Gastroesophageal sphincter (tissue), 4 donors: ENCODE measurements around the gene TNXB. TPM values are rescaled to one million over a fixed set of nuclear protein-coding genes. Genes with fewer than 3 reads are reported as not detected.
"Not testable (repeated sequence)": the region's sequence is repeated elsewhere in the genome, so short reads cannot be mapped to it uniquely, and the experiment has no call there.

ENCODE experiments used
- ATAC-seq: fragments of 150-250 bp; one replicate; pipeline ENCODE4 v1.9.1; 2016; ENCODE audit warnings: mild to moderate bottlenecking, moderate library complexity
- H3K27ac ChIP-seq, 4 donors: fragments of 200-600 bp; sonication (generic) in 3 of 4; 1 replicate in 3 of 4; 2 replicates in 1 of 4; pipeline ENCODE4 v1.5.1; 2016 to 2019
- H3K27me3 ChIP-seq: fragments of 200-600 bp; sonication (generic); one replicate; pipeline ENCODE4 v1.5.1; 2019
- H3K36me3 ChIP-seq, 2 donors: fragments of 200-600 bp; sonication (generic); one replicate each; pipeline ENCODE4 v1.5.1; 2019; ENCODE audit warnings: control low read depth in 1 of 2
- H3K4me1 ChIP-seq, 3 donors: fragments of 200-600 bp; sonication (generic); 1 replicate in 2 of 3; 2 replicates in 1 of 3; pipeline ENCODE4 v1.5.1; 2016 to 2019; ENCODE audit warnings: control low read depth in 2 of 3
- H3K4me3 ChIP-seq, 2 donors: fragments of 200-600 bp; sonication (generic); one replicate each; pipeline ENCODE4 v1.5.1; 2019; ENCODE audit warnings: mild to moderate bottlenecking in 1 of 2, moderate library complexity in 1 of 2
- H3K9me3 ChIP-seq, 3 donors: fragments of 200-600 bp; sonication (generic); one replicate each; pipeline ENCODE4 v1.5.1; 2017 to 2019; ENCODE audit warnings: control low read depth in 2 of 3
- CTCF ChIP-seq, 4 experiments: fragments of 200-600 bp in 2 of 4; fragments of 450-650 bp in 2 of 4; sonication (generic) in 1 of 4; IDR thresholded peaks; one replicate each; pipeline ENCODE4 v1.5.1; 2017 to 2019; ENCODE audit warnings: antibody characterized with exemption in 4 of 4, mild to moderate bottlenecking in 2 of 4, moderate library complexity in 2 of 4
- EP300 ChIP-seq: sonication (generic); formaldehyde crosslinking; IDR thresholded peaks from one replicate; pipeline ENCODE4 v1.6.1; 2017; ENCODE audit warnings: antibody characterized with exemption, mild to moderate bottlenecking
- POLR2A ChIP-seq, 2 donors: fragments of 450-650 bp; IDR thresholded peaks; one replicate each; pipeline ENCODE4 v1.6.1; 2017; ENCODE audit warnings: antibody characterized with exemption in 2 of 2, mild to moderate bottlenecking in 2 of 2, moderate library complexity in 1 of 2
- POLR2AphosphoS5 ChIP-seq: sonication (generic); formaldehyde crosslinking; IDR thresholded peaks from one replicate; pipeline ENCODE4 v1.6.1; 2017; ENCODE audit warnings: antibody characterized with exemption
- WGBS, 2 donors: methylation state at CpG; one replicate each; pipeline ENCODE4 v1.1.5; 2018; ENCODE audit warnings: low coverage in 1 of 2; 5-methylcytosine and 5-hydroxymethylcytosine counted together
- total RNA-seq, 4 donors: library from RNA; depleted of rRNA; stranded (reverse); fragments of >200 nt; gene quantifications; one replicate each; pipeline ENCODE4 v1.1.0, GENCODE V29; 2016

Gene TNXB
- total RNA-seq, 4 donors from 2014 or later, result 148 to 394 (median 190) TPM

GRCh38 chr6:32102255-32102654 is 6.9 kb downstream of the TNXB start:
- H3K27ac ChIP-seq, result no peak overlapping the region
- peaks cover 0 to 22% (median 18%) of the 10 kb centered on the region in 3 donors for H3K4me1 ChIP-seq
- TF ChIP-seq EP300, result no peak
- TF ChIP-seq POLR2A (IDR thresholded peaks at IDR 0.05), result no peak
- TF ChIP-seq CTCF (IDR thresholded peaks at IDR 0.05), result no peak
- no peak for TF ChIP-seq POLR2AphosphoS5
- peaks cover 4% of the 10 kb centered on the region for H3K27me3 ChIP-seq
- H3K9me3 ChIP-seq, result no peaks in the 10 kb centered on the region
- H3K4me3 ChIP-seq, result no peak overlapping the region
- peaks cover 0 to 7% of the 10 kb centered on the region in 2 donors for H3K36me3 ChIP-seq
- ATAC-seq, result no peak
- 90 to 91% methylated on average over 3 of the region's 3 CpGs for WGBS, 2 donors

GRCh38 chr6:32100251-32100650 is 8.9 kb downstream of the TNXB start:
- H3K27me3 ChIP-seq, result peaks cover 24% of the 10 kb centered on the region
- H3K9me3 ChIP-seq, H3K4me3 ChIP-seq, H3K27ac ChIP-seq, ATAC-seq: not testable (repeated sequence)
- peaks cover 0 to 27% of the 10 kb centered on the region in 2 donors for H3K36me3 ChIP-seq
- 88 to 100% methylated on average over 1 to 4 of the region's 8 CpGs for WGBS, 2 donors
- peaks cover 0 to 22% (median 13%) of the 10 kb centered on the region in 3 donors for H3K4me1 ChIP-seq

- WGBS, 2 donors, result 100% methylated on average over 2 of the region's 3 CpGs; no CpG with 5 or more reads in 1 of the 2 donors
- Histone ChIP-seq H3K9me3 (no peaks in the 10 kb centered on the region), H3K4me3 (no peak overlapping the region), H3K4me1 (peaks cover 0 to 48% (median 21%) of the 10 kb centered on the region in 3 donors), H3K27me3 (peaks cover 26% of the 10 kb centered on the region), H3K27ac (no peak overlapping the region), H3K36me3 (peaks cover 0 to 38% of the 10 kb centered on the region in 2 donors)
- no peak for ATAC-seq
- TF ChIP-seq POLR2A (IDR thresholded peaks at IDR 0.05) (no peak), POLR2AphosphoS5 (no peak), EP300 (no peak), CTCF (IDR thresholded peaks at IDR 0.05) (no peak)
Measured at GRCh38 chr6:32097364-32097763, 11.8 kb downstream of the TNXB start.

GRCh38 chr6:32096394-32097258 is 12.5 kb downstream of the TNXB start:
- H3K36me3 ChIP-seq, result peaks cover 0 to 38% of the 10 kb centered on the region in 2 donors
- WGBS, 2 donors, result no CpG with 5 or more reads among the region's 90 CpGs

GRCh38 chr6:32096087-32096393 is 13.1 kb downstream of the TNXB start:
- peaks cover 26% of the 10 kb centered on the region for H3K27me3 ChIP-seq
- H3K36me3 ChIP-seq, result peaks cover 0 to 38% of the 10 kb centered on the region in 2 donors
- H3K27ac ChIP-seq, result peak overlapping the region in 2 of 4 donors; percentile 6 to 24
- peak overlapping the region in 1 of 2 donors; percentile 38 for H3K4me3 ChIP-seq
- peaks cover 0 to 61% (median 30%) of the 10 kb centered on the region in 3 donors for H3K4me1 ChIP-seq
- no CpG with 5 or more reads among the region's 36 CpGs for WGBS, 2 donors
- H3K9me3 ChIP-seq, result no peaks in the 10 kb centered on the region
- TF ChIP-seq EP300 (no peak), POLR2A (IDR thresholded peaks at IDR 0.05) (no peak), CTCF (IDR thresholded peaks at IDR 0.05) (no peak), POLR2AphosphoS5 (no peak)
- no peak for ATAC-seq

More at GRCh38 chr6:32096394-32097258, 12.5 kb downstream of the TNXB start:
- Histone ChIP-seq H3K4me1 (peaks cover 0 to 56% (median 28%) of the 10 kb centered on the region in 3 donors), H3K27me3 (peaks cover 26% of the 10 kb centered on the region), H3K27ac (peak overlapping the region in 2 of 4 donors; percentile 6 to 24), H3K4me3 (peak overlapping the region in 1 of 2 donors; percentile 38), H3K9me3 (no peaks in the 10 kb centered on the region)
- ATAC-seq, result no peak
- TF ChIP-seq POLR2A (IDR thresholded peaks at IDR 0.05), result no peak
- TF ChIP-seq EP300, result no peak
- TF ChIP-seq POLR2AphosphoS5, result no peak
- no peak for TF ChIP-seq CTCF (IDR thresholded peaks at IDR 0.05)
